ENCODE measurements around the gene POLR1A. TPM values are rescaled to one million over a fixed set of nuclear protein-coding genes. Genes with fewer than 3 reads are reported as not detected.

POLR1A gene
- total RNA-seq, 1 donor from 2014 or later = 24.3 TPM

GRCh38 chr2:86012007-86012712, 93.5 kb downstream of the POLR1A start:
- DNase-seq (ENCODE audit: low spot score) = peak; percentile 58
- intact Hi-C loops (cut with DNase I) = no loop called here

DNA sequence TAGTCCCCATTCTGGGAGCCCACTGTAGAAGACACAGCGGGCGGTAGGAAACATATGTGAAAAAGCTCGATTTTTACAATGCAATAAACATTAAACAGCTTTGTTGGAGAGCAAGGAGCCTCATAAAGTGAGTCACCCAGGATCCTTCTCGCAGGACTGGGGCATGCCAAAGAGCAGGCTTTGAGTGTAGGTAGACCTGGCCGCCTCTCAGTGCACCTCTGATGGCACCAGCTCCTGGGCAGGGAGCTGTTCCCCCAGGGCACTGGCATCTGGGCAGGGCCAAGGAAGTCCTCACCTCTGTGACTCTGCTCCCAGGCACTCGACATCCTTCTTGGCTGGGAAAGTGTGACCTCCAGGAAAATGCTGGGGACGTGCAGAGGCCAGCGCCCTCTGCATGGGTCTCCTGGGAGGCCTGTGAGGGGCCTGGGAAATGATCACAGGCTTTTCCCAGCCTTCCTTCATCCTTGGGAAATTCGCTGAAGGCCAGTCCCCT, 94.2 kb downstream of the POLR1A start:
- peak; percentile 75 for DNase-seq (ENCODE audit: low spot score)
- intact Hi-C loops (cut with DNase I) = no loop called here

DNA sequence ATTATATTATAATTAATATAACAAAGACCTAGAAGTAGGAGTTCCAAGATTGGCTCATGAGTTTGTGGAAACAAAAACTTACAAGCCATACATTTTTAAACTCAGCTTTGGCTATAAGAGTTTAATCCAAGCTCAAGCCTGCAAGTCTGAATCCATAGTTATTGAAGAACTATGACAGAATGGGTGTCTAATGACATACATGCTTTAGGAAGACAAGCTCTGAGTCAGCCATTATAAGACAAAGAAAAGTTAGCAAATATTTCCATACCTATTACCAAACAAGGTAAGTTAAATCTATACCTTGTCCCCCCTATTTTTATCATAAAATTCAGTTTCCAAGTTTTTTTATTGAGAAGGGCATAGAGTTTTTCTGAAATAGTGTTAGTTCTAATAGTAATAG, 95.6 kb downstream of the POLR1A start:
- DNase-seq (ENCODE audit: low spot score) = no peak
- intact Hi-C loops (cut with DNase I) = no loop called here

DNA sequence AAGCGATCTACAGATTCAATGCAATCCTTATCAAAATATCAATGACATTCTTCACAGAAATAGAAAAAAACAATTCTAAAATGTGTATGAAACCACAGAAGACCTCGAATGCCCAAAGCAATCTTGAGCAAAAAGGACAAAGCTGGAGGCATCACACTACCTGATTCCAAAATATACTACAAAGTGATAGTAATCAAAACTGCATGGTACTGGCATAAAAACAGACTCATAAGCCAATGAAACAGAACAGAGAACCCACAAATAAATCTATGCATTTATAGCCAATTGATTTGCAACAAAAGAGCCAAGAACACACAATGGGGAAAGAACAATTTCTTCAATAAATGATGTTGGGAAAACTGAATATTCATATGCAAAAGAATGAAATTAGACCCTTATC, 99.2 kb downstream of the POLR1A start:
- intact Hi-C loops (cut with DNase I) = no loop called here
- no peak for DNase-seq (ENCODE audit: low spot score)

DNA sequence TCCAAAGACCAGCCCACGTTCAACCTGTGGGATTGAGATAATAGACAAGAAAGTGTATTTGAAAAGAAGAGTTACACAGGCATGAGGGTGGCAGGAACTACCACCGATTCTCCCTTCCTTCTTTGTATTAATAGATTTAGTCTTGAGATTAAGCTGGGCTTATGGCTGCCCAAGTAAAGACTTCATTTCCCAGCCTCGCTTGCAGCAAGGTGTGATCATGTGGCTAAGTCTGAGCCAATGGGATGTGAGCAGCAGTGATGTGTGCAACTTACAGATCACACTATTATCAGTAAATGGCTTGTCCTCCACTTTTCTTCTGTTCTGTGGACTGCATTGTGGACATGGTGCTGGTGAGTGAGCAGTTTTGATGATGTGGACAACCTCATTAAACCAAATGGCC, 101.7 kb downstream of the POLR1A start:
- intact Hi-C loops (cut with DNase I) = no loop called here
- DNase-seq (ENCODE audit: low spot score) = peak; percentile 7

GRCh38 chr2:86003104-86003503, 102.6 kb downstream of the POLR1A start:
- peak; percentile 38 for DNase-seq (ENCODE audit: low spot score)
- intact Hi-C loops (cut with DNase I) = no loop called here

GRCh38 chr2:86002375-86002774, 103.3 kb downstream of the POLR1A start:
- peak; percentile 36 for DNase-seq (ENCODE audit: low spot score)
- intact Hi-C loops (cut with DNase I) = no loop called here

DNA sequence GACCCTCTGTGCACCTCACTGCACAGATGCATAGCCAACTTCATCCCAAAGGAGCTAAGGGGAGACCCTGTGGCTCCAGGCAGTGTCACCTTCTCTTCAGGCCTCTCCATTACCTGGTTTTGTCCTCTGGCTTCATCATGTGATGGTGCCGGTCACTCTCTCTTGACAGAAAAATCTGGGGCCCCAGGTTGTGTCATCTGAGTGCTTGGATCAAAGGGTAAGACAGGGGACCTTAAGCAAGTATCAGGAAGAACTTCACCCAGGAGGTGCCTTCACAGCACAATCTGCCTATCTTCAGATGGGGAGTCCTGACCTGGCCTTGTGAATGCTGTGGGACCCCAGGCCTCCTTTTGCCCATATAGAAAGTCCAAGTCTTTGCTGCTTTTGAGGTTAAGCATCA, 104.4 kb downstream of the POLR1A start:
- intact Hi-C loops (cut with DNase I) = no loop called here
- peak; percentile 56 for DNase-seq (ENCODE audit: low spot score)

- intact Hi-C loops (cut with DNase I) = no loop called here
- DNase-seq (ENCODE audit: low spot score) = peak; percentile 43
Observed at GRCh38 chr2:86000938-86001312, 104.8 kb downstream of the POLR1A start.

GRCh38 chr2:86000131-86000937, 105.4 kb downstream of the POLR1A start:
- DNase-seq (ENCODE audit: low spot score) = peak; percentile 65
- intact Hi-C loops (cut with DNase I) = no loop called here

GRCh38 chr2:85999061-85999831, 106.4 kb downstream of the POLR1A start:
- DNase-seq (ENCODE audit: low spot score) = peak; percentile 65
- intact Hi-C loops (cut with DNase I) = loop anchor here (5.0 to 10.0 kb wide), 3 partner anchors 37 to 114 kb away; partner anchors contain the start of gene ST3GAL5

GRCh38 chr2:85998071-85998991, 107.4 kb downstream of the POLR1A start:
- intact Hi-C loops (cut with DNase I) = loop anchor here (5.0 to 10.0 kb wide), 3 partner anchors 36 to 114 kb away; partner anchors contain the start of gene ST3GAL5

DNA sequence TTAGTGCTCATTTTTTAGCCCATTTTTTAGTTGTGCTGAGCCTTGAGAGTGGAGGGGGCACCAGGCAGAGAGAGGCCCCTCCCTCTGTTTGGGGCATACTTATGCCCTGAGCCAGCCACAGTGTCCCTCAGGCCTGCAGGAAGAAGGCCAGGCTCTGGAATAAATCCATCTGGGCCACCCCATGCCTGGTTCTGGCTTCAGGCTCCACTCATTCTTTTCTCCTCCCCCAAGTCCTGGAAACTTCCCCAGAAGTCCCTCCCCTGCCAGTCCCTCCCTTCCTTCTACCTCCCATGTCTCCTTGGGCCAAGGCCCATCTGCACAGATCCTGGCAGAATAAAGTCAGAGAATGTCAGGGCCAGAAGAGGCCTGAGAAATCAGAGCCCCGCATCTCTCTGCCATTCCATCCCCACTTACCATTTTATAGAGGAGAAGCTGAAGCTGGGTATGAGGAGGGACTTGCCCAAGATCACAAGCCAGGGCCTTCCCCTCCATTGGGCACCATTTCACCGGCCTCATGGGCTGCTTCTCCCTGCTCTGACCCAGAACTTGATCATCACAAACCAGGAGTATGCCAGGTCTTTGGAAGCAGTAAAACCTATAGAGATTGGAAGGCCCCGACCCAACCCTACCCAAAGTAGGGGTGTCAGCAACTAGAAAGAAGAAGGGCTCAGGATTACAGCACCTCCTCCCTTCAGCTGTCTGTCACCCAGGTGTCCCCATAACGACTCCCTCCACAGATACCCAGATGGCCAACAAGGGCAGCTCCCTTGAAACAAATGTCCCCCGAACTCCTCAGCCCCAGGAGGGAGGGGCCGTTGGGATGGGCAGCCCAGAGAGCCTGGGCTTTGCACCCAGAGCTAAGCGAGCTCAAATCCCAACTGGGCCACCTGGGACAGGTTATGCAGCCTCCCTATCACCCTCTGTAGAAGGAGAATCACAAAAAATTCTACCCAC, 108.4 kb downstream of the POLR1A start:
- peak; percentile 69 for DNase-seq (ENCODE audit: low spot score)

More at GRCh38 chr2:85998071-85998991, 107.4 kb downstream of the POLR1A start:
- peak; percentile 70 for DNase-seq (ENCODE audit: low spot score)

GRCh38 chr2:85996591-85996990, 109.1 kb downstream of the POLR1A start:
- intact Hi-C loops (cut with DNase I) = loop anchor here (5.0 to 10.0 kb wide), 3 partner anchors 34 to 112 kb away; partner anchors contain the start of gene ST3GAL5
- peak; percentile 74 for DNase-seq (ENCODE audit: low spot score)

More for the DNA sequence above, 108.4 kb downstream of the POLR1A start:
- intact Hi-C loops (cut with DNase I) = loop anchor here (5.0 to 10.0 kb wide), 3 partner anchors 35 to 112 kb away; partner anchors contain the start of gene ST3GAL5

GRCh38 chr2:85995648-85996529, 109.8 kb downstream of the POLR1A start:
- intact Hi-C loops (cut with DNase I) = loop anchor here (5.0 to 10.0 kb wide), 3 partner anchors 34 to 111 kb away; partner anchors contain the start of gene ST3GAL5
- peak; percentile 55 for DNase-seq (ENCODE audit: low spot score)

GRCh38 chr2:85994897-85995647, 110.6 kb downstream of the POLR1A start:
- intact Hi-C loops (cut with DNase I) = loop anchor here (5.0 to 10.0 kb wide), 3 partner anchors 33 to 110 kb away; partner anchors contain the start of gene ST3GAL5

More at GRCh38 chr2:85994897-85995647, 110.6 kb downstream of the POLR1A start:
- peak; percentile 57 for DNase-seq (ENCODE audit: low spot score)

Measured in cardiac septum (tissue), 1 donor.